Ramos (cell line): ENCODE data around the gene CD72.

ENCODE experiments used
- in situ Hi-C: fragments of 300-500 bp; cut with MboI; formaldehyde crosslinking; loops from one replicate; pipeline ENCODE4 v1.14.3; 2022; ENCODE audit warnings: low sequenced_read_pairs; ENCODE audit not compliant: unreplicated experiment

The CD72 gene, protein sequence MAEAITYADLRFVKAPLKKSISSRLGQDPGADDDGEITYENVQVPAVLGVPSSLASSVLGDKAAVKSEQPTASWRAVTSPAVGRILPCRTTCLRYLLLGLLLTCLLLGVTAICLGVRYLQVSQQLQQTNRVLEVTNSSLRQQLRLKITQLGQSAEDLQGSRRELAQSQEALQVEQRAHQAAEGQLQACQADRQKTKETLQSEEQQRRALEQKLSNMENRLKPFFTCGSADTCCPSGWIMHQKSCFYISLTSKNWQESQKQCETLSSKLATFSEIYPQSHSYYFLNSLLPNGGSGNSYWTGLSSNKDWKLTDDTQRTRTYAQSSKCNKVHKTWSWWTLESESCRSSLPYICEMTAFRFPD

DNA sequence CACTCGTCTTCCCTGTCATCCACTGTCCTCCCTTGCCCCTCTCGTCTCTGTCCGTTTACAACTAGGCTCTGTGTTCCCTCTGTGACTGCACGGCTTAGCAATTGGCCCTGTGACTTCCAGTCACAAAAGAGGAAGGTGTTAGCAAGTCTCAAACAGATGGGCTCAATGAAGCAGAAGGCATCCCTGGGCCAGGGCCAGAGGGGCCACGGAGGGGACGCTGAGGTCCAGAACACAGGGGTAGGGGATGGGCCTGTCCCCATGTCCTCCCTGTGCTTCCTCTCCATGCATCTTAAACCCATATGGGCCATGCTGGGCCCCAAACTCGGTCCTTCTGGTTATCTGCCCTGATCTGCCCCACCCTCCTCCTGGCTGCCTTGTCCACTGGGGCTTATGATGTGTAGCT is at the start of gene CD72:
TSS of gene CD72 (minus strand) at position 89 of the 403 bp plus-strand sequence. CDS start 110 bp downstream, outside the sequence.
- in situ Hi-C loops, result no loop called here

DNA sequence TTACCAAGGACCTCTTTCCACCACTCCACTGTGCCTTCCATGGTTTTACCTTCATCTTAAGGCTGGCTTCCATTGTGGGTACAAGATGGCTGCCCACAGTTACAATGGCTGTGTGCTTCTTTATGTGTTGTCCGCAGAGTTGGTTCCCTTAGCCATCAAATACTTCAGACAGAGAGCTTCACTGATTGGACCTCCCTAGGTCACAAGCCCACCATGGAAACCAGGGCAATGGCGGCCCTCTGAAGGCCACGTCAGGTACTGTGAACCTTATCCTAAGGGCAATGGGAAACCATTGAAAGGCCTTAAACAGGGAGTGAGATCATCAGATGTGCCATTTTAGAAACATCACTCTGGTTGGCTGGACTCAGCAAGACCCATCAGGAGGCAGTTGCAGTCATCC is 49.7 kb upstream of the CD72 start:
- in situ Hi-C loops, result no loop called here

DNA sequence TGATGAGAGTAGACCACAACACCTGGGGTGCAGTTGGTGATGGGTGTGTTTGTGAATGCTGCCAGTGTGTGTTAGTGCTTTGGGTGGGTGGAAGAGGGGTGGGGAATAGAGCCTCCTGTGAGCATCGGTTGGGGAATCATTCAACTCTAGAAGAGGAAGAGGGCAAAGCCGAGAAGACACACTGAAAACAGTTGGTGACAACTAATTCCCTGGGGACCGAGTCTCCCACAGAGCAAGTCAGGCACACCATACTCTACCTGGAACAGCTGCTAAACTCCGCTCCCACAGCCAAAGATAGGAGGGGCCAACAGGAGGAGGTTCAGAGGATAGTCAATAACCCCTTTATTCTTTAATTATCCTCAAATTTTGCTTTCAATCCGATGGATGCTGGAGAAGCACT is 48.3 kb upstream of the CD72 start:
- in situ Hi-C loops, result no loop called here

DNA sequence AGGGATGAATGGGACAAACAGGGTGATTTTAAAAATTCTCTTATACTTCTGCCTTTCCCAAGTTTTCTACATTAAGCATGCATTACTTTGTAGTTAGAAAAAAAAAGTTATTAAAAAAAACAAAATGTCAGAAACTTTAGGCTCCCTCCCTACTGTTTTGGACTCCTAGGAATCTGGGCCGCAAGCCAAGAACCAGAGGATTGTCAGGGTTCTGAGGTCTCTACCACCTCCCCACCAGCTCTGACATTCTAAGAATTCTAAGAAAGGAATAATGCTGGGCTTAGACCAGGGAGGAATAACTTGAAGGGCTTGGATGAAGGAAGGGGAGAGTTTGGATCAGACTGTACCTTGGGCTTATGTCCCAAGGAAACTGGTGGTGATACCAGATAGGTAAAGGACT is 47.8 kb upstream of the CD72 start:
- in situ Hi-C loops, result no loop called here

DNA sequence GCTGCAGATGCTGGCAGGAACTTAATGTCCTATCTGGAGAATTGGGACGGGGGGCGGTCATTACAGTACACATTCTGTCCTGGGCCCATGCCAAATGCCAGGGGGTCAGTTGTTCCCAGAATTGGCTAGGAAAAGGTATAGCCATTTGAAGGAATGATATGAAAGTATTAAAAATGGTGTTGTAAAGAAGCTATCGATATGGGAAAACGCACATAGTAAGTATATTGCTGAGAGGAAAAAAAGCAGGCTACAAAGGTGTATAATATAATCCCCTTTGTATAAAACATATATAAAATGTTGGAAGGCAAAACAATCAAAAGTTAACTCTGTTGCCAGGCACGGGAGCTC is 47.2 kb upstream of the CD72 start:
- in situ Hi-C loops, result no loop called here

DNA sequence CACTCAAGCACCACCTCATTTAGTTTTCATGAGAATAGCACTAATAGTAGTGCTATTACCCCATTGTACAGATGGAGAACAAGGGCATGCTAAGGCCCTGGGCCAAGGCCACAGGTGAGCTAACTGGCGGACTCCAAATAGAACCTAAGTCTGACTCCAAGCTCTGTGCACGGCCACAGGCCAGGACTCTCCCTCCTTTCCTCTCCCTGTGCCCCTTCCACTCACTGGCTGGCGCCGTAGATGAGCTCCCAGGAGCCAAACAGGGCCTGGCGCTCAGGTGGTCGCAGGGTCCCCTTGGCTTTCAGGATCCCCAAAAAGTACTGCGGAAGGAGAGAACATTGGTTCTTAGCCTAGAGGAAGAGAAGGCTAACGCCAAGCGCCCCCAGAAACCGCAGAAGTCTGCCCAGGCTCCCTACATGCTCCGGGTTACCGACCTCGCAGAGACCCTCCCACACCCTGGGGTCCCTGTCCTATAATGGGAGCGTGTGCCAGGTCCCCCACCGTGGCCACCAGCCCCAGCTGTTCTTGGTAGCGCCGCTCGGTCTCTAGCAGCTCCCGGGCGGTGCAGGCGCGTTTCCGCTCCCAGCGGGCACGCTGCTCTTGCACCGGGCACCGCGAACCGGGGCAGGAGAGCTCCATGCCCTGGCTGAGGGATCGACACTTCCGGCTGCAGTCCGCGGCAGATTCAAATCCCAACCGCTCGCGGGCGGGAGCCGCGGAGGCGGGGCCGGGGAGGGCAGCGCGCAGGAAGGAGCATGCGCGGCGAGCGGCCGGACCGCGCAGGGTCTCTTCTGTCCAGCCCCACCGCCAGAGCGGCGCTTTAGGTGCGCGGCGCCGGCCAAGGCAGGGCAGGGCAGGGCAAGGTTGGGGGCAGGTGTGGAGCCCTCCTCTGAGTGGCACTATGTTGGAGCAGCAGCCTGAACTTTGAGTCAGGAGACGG is 46.6 kb upstream of the CD72 start, which contains the start of gene ARHGEF39:
TSS of gene ARHGEF39 (minus strand) at position 665 of the 940 bp plus-strand sequence. CDS start at position 639, 26 bp downstream.
- in situ Hi-C loops, result no loop called here

DNA sequence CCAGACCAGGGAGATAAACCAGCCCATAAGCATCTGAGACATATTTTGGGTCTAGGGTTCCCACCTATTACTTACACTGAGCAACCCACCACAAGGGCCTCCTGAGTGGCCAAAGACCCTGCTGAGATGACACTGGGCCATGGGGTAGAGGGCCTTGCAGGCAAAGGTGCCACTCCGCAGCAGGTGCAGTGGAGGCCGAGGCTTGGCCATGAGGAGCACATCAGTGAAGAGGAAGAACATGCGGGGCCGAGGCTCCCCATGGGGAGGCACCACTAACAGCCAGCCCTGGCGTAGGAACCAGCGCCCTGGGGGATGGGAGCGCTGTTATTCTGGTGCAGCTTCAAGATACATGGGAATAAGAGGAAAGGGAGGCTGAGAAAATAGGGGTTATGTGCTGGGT is 44.2 kb upstream of the CD72 start:
- in situ Hi-C loops, result no loop called here

DNA sequence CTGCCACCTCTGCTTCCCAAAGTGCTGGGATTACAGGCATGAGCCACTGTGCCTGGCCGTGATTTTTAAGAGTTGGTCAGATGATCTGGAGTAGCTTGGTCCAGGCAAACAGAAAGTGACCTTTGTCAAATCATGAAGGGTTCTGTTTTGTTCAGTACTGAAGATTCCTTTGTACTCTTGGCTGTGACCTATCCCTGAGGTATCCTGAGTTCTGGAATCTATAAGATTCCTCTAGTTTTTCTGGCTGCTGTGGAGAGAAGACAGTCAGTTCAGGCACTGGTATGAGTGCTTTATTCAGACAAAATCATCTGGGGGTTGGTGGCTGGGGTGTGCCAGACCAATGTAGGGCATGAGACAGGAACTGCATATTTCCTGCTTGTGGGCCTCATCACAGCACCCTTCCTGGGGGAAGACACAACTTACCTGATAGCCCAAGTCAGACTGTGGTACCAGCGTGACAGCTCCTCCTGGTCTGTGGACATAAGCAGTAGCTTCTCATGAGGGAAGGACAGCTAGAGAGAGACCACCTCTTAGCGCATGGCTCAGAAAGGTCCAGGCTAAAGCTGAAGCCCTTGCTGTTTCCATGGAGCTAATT is 43.6 kb upstream of the CD72 start:
- in situ Hi-C loops, result no loop called here

DNA sequence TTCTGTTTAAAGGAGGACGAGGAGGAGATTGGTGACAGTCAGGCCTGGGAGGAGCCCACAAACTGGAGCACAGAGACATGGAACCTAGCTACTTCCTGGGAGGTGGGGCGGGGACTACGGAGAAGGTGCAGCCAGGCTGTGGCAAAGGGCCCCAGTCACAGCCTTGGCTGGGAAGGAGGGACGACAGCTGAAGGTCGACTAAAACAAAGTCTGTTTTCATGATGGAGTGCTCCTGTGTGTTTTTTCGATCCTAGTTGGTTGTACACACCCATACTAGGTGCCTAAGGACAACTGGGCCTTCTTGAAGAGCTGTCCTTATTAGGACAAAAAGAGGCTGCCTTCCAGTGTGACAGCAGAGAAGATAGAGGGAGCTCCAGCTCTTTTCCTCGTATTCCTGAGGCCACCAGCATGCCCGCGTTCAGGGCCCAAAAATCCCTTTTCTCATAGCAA is 42.8 kb upstream of the CD72 start:
- in situ Hi-C loops, result no loop called here

DNA sequence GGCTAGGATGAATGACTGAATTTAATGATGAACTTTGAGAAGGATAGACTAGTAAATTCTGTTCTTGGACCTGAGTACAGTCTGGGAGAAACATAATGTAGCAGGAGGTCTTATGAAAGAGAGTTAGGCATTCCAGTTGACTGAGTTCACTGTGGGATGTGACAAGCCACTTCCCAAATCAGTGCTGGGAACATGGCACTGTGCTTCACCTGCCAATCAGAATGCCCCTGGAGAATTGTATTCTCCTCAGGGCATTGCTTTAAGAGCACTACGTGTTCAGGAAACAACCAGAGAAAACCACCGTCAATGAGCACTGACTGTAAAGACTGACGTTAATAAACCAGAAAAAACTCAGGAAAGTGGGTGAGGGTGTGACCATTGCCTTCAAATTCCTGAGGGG is 41.1 kb upstream of the CD72 start:
- in situ Hi-C loops, result loop anchor here (10.0 kb wide), 1 partner anchor 55 kb away; the partner anchor contains the start of gene TESK1

DNA sequence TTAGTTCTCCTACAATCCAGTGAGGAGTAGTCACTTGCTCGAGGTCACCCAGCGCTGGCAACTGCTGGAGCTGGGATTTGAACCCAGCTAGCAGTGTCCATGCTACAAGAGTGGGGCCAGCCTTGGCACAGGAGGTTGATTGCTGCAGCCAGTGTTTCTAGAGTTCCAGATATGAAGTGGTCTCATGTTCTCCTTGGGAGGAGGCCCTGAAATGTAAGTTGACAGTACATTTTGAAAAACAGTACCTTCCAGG is 40.7 kb upstream of the CD72 start:
- in situ Hi-C loops, result loop anchor here (10.0 kb wide), 1 partner anchor 54 kb away; the partner anchor contains the start of gene TESK1

DNA sequence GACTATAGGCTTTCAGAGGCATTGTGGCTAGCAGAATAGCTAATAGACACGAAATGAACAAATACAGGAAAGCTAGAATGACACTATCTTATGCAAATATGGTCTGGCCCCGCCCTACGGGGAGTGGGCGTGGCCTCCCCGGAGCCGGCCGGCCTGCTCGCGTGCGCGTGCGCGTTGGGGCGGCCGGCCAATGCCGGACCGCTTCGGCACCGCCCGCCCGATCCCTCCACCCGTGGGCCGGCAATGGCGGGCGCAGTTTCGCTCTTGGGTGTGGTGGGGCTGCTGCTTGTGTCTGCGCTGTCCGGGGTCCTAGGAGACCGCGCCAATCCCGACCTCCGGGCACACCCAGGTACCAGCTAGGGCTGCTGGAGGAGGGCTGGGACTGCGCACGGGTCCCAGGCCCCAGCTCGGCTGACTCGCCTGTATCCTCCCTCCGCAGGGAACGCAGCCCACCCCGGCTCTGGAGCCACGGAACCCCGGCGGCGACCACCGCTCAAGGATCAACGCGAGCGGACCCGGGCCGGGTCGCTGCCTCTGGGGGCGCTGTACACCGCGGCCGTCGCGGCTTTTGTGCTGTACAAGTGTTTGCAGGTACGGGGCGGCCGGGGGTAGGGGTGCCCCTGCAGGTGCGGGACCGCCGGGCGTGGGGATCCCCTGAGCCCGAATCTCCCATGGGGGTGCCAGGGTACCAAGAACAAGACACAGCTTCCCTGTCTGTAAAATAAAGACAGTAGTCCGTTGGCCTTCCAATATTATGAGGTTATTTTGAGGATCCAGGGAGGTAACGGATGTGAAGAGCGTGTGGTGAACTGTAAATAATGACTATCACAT is 40.1 kb upstream of the CD72 start, which contains the start of gene CCDC107:
TSS of gene CCDC107 (plus strand) at position 156 of the 831 bp plus-strand sequence. CDS start at position 244, 88 bp downstream.
- in situ Hi-C loops, result loop anchor here (10.0 kb wide), 1 partner anchor 54 kb away; the partner anchor contains the start of gene TESK1

DNA sequence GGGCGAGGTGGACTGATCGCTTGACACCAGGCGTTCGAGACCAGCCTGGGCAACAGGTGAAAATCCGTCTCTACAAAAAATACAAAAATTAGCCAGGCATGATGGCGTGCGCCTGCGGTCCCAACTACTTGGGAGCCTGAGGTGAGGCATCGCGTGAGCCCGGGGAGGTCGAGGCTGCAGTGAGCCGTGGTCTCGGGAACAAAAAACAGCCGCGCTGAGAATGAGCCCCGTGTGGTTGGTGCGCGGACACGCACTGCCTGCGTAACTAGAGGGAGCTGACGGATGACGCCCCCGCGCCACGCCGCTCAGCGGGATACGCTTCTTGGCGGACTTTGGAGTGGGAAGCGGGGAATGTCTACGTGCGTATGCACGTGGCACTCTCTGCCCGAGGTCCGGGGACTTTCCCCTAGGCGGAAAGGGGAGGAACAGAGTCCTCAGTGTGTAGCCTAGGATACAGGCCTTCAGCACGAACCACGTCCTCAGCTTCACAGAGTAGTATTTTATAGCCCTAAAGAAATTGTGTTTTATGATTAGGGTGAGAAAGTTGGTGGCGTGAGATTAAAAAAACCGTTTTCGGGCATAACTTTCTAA is 39.4 kb upstream of the CD72 start, which contains the start of gene RMRP:
TSS of gene RMRP (minus strand) at position 474 of the 591 bp plus-strand sequence.
- in situ Hi-C loops, result loop anchor here (10.0 kb wide), 1 partner anchor 53 kb away; the partner anchor contains the start of gene TESK1

DNA sequence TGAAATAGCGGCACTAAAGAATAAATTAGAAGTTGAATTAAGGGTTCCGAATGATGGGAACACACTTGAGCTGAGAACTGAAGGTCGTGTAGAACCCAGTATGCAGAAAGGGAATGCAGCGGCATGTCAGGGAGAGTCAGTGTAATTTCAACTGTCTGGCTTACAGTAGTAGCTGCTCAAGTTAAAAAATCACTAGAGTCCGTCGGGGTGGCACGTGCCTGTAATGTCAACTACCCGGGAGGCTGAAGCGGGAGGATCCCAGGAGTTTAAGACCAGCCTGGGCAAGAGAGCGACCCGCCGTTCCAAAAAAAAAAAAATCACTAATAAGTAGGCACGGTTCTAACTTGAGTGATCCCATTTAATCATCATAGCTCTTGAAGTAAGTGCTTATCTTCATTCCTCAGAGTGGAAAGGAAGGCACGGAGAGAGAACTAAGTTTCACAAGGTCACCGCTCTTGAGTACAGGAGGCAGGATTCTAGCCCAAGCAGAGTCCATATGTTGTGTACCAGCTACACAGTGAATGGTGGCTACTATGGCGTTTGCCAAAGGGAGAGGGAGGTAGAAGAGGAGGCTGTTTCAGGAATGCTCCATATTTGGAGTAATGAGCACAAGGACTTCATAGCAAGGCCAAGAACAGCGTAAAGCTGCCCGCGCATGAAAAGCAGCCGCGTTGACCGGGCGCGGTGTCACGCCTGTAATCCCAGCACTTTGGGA is 38.8 kb upstream of the CD72 start:
- in situ Hi-C loops, result loop anchor here (10.0 kb wide), 1 partner anchor 52 kb away; the partner anchor contains the start of gene TESK1

DNA sequence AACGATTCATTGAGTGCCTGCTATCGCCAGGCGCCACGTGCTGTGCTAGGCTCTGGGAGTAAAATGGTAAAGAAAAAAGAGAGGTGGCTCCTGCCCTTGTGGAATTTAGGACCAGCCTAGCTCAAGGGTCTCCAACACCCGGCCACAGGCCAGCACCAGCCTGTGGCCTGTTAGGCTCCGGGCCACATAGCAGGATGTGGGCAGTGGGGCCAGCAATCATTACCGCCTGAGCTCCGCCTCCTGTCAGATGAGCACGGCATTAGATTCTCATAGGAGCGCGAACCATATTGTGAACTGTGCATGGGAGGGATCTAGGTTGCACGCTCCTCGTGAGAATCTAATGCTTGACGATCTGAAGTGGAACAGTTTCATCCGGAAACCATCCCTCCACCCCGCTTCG is 38.1 kb upstream of the CD72 start:
- in situ Hi-C loops, result loop anchor here (10.0 kb wide), 1 partner anchor 52 kb away; the partner anchor contains the start of gene TESK1

DNA sequence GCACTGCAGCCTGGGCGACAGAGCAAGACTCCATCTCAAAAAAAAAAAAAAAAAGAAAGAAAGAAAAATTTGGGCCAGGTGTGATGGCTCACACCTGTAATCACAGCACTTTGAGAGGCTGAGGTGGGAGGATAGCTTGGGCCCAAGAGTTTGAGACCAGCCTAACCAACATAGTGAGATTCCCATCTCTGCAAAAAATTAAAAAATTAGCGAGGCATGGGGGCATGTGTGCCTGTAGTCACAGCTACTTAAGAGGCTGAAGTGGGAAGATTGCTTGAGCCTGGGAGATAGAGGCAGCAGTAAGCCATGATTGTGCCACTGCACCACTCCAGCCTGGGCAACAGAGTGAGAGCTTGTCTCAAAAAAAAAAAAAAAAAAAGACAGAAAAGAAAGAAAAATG is 35.4 kb upstream of the CD72 start:
- in situ Hi-C loops, result loop anchor here (10.0 kb wide), 1 partner anchor 49 kb away; the partner anchor contains the start of gene TESK1

DNA sequence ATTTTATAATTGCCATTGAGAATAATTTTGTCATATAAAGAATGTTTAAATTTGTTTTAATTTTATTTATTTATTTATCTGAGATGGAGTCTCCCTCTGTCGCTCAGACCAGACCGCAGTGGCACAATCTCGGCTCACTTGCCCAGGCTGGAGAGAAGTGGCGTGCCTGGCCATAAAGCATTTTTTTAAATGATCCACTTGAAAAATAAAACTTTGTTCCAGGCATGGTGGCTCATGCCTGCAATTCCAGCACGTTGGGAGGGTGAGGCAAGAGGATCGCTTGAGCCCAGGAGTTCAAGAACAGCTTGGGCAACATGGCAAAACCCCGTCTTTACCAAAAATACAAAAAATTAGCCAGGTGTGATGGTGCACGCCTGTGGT is 34.6 kb upstream of the CD72 start:
- in situ Hi-C loops, result loop anchor here (10.0 kb wide), 1 partner anchor 48 kb away; the partner anchor contains the start of gene TESK1
